Pancreas (tissue), 10 donors: ENCODE measurements around the gene SAP25. TPM values are rescaled to one million over a fixed set of nuclear protein-coding genes. Genes with fewer than 3 reads are reported as not detected.

Experiments
- ATAC-seq, 4 donors: fragments of 200-7000 bp; cut with Tn5 transposase; one replicate each; pipeline versions ENCODE4 v1.8.0 to v1.9.1; 2020; ENCODE audit warnings: mild to moderate bottlenecking in 4 of 4, moderate library complexity in 4 of 4
- DNase-seq, 6 donors: peaks; one replicate each; pipeline ENCODE4 v3.0.0-alpha.2; 2020
- FAIRE-seq: peaks from 2 replicates; lab custom pipeline; 2012; peaks lifted over from hg19 to GRCh38; lab: Jason Lieb, UNC
- H3K27ac ChIP-seq, 4 donors: fragments of 200-600 bp; sonication (generic); 1 replicate in 3 of 4; 2 replicates in 1 of 4; pipeline versions ENCODE4 v1.5.0 to v1.8.0; 2020
- H3K27me3 ChIP-seq, 4 donors: fragments of 200-600 bp; one replicate each; pipeline ENCODE4 v1.8.0; 2021
- H3K36me3 ChIP-seq, 3 donors: fragments of 200-600 bp; sonication (generic) in 1 of 3; one replicate each; pipeline versions ENCODE4 v1.5.0 to v1.8.0; 2020 to 2021
- H3K4me1 ChIP-seq, 3 donors: fragments of 200-600 bp; one replicate each; pipeline ENCODE4 v1.8.0; 2021
- H3K4me3 ChIP-seq, 4 donors: fragments of 200-600 bp; sonication (generic) in 2 of 4; one replicate each; pipeline versions ENCODE4 v1.5.0 to v1.8.0; 2020 to 2021
- H3K9me3 ChIP-seq, 4 donors: fragments of 200-600 bp; one replicate each; pipeline ENCODE4 v1.8.0; 2021
- WGBS, 2 donors: extraction: QIAGEN DNeasy Blood & Tissue Kit; methylation state at CpG; one replicate each; pipeline ENCODE4 v1.1.7; 2013; 5-methylcytosine and 5-hydroxymethylcytosine counted together
- intact Hi-C, 3 donors: fragments of 100-400 bp; cut with DNase I; formaldehyde crosslinking; loops; one replicate each; pipeline versions ENCODE4 v1.11.1 to v1.14.2; 2022
- polyA plus RNA-seq, 2 donors: library from polyadenylated mRNA; stranded (reverse); fragments of 200-250 nt; gene quantifications; one replicate each; pipeline ENCODE4 v1.2.3, GENCODE V29; 2013
- total RNA-seq, 6 donors: library from RNA; stranded (reverse); fragmentation: NEBNext Ultra II Directional in 4 of 6; extraction: Animal tissue kit (Norgen Biotek cat#: 25700) in 4 of 6; gene quantifications; one replicate each; pipeline versions ENCODE4 v1.2.1 to v1.2.4, GENCODE V29; 2021 to 2023
- TF ChIP-seq, protein P1 (sequence below), 4 donors: fragments of 200-600 bp; sonication (generic) in 3 of 4; IDR thresholded peaks; one replicate each; pipeline versions ENCODE4 v1.5.0 to v1.8.0; 2021; ENCODE audit warnings: antibody characterized with exemption in 4 of 4
- donor health status: healthy with polysubstance abuse.
- donor health status: DM: no; HTN: no; CAD: no; lungs with moderate emphysema.
- donor health status: DM: no; HTN: no; CAD: no.
- donor health status: control.
- donor health status: control.
- donor health status: Bipolar disorder and iron deficiency.
- donor health status: DM: yes; HTN: yes; CAD: no.
- donor health status: DM: no; HTN: no; CAD: no.
- donor health status: DM: no; HTN: no; CAD: no.
- donor health status: DM: yes; HTN: yes; CAD: no.

The SAP25 gene
- total and polyA plus RNA-seq, 8 donors = 0.39 to 17.8 (median 2.6) TPM

- Histone ChIP-seq H3K9me3 (no peaks in the 10 kb centered on the region), H3K36me3 (peaks cover 3 to 48% (median 23%) of the 10 kb centered on the region in 3 donors), H3K27me3 (no peaks in the 10 kb centered on the region), H3K27ac (no peak overlapping the region), H3K4me1 (peaks cover 7 to 8% (median 7%) of the 10 kb centered on the region in 3 donors), H3K4me3 (no peak overlapping the region)
- FAIRE-seq (no peak), ATAC-seq (no peak), DNase-seq (peak in 3 of 6 donors; percentile 15 to 69 (median 22))
- intact Hi-C loops = no loop called here
- 93 to 94% methylated on average over 36 to 44 of the region's 44 CpGs for WGBS, 2 donors
- TF ChIP-seq, protein P1, sequence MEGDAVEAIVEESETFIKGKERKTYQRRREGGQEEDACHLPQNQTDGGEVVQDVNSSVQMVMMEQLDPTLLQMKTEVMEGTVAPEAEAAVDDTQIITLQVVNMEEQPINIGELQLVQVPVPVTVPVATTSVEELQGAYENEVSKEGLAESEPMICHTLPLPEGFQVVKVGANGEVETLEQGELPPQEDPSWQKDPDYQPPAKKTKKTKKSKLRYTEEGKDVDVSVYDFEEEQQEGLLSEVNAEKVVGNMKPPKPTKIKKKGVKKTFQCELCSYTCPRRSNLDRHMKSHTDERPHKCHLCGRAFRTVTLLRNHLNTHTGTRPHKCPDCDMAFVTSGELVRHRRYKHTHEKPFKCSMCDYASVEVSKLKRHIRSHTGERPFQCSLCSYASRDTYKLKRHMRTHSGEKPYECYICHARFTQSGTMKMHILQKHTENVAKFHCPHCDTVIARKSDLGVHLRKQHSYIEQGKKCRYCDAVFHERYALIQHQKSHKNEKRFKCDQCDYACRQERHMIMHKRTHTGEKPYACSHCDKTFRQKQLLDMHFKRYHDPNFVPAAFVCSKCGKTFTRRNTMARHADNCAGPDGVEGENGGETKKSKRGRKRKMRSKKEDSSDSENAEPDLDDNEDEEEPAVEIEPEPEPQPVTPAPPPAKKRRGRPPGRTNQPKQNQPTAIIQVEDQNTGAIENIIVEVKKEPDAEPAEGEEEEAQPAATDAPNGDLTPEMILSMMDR (IDR thresholded peaks at IDR 0.05) = no peak
These were observed 884 bp upstream of the SAP25 start for GRCh38 chr7:100574362-100575205.

- peaks cover 9 to 15% (median 15%) of the 10 kb centered on the region in 3 donors for H3K4me1 ChIP-seq
- ATAC-seq (no peak), FAIRE-seq (no peak), DNase-seq (peak in 2 of 6 donors; percentile 20 to 80)
- intact Hi-C loops = no loop called here
- no peak overlapping the region for H3K4me3 ChIP-seq
- TF ChIP-seq, protein P1 (IDR thresholded peaks at IDR 0.05) = no peak
- H3K27ac ChIP-seq = no peak overlapping the region
- peaks cover 3 to 38% (median 16%) of the 10 kb centered on the region in 3 donors for H3K36me3 ChIP-seq
- no peaks in the 10 kb centered on the region for H3K9me3 ChIP-seq
- H3K27me3 ChIP-seq = no peaks in the 10 kb centered on the region
- WGBS, 2 donors = 90 to 94% methylated on average over 29 to 30 of the region's 30 CpGs
These were observed 588 bp downstream of the SAP25 start for GRCh38 chr7:100572949-100573675.

DNA sequence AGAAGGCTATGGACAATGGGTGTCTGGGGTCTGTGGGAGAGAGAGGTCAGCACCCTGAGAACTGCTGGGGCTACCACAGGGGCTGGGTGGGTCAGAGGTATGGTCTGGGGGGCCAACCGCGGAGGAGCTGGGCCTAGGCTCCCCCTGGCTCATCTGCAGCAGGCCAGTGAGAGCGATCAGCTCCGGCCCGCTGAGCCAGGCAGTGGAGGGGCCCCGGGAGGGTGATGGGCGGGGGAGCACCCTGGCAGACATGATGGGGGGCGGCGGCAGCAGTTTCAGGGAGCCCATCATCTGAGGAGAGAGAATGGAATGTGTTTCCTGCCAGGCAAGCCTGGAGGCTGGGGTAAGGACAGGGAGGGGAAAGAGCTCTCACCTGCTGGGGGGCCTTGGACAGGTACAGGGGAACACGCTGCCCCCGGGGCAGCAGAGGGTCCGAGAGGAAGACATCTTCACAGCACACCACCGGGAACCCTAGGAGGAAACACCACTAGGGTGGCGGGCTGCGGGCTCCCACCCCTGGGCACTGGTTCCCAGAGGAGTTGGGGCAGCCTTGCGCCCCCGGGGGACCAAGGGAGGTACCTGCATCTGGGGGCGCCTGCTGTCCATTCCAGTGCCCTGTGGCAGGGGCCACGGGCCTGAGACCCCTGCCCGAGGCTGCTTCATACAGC is 1.3 kb downstream of the SAP25 start:
- ATAC-seq (no peak), FAIRE-seq (no peak), DNase-seq (peak in 2 of 6 donors; percentile 15 to 77)
- H3K9me3 ChIP-seq = no peaks in the 10 kb centered on the region
- H3K4me3 ChIP-seq = no peak overlapping the region
- H3K4me1 ChIP-seq = peaks cover 16 to 22% (median 20%) of the 10 kb centered on the region in 3 donors
- no peaks in the 10 kb centered on the region for H3K27me3 ChIP-seq
- TF ChIP-seq, protein P1 (IDR thresholded peaks at IDR 0.05) = no peak
- intact Hi-C loops = no loop called here
- 79 to 84% methylated on average over 20 of the region's 20 CpGs for WGBS, 2 donors
- H3K36me3 ChIP-seq = peaks cover 0 to 31% (median 10%) of the 10 kb centered on the region in 3 donors
- no peak overlapping the region for H3K27ac ChIP-seq

DNA sequence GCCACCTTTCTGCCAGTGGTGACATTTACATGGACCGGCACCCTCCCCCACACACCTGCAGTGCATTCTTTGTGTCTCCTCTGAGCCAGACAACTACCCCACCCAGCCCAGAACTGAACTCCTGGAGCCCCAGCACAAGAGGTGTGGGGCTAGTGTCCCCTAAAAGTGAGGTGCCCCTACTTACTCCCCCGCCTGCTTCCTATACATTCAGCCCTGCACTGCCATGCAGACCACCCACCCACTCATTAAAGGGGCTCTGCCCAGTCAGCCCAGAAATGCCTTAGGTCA is 1.9 kb downstream of the SAP25 start:
- ATAC-seq = no peak
- no peaks in the 10 kb centered on the region for H3K27me3 ChIP-seq
- no peaks in the 10 kb centered on the region for H3K9me3 ChIP-seq
- FAIRE-seq = no peak
- H3K4me1 ChIP-seq = peaks cover 22 to 27% (median 22%) of the 10 kb centered on the region in 3 donors
- peaks cover 0 to 25% (median 10%) of the 10 kb centered on the region in 3 donors for H3K36me3 ChIP-seq
- H3K27ac ChIP-seq = no peak overlapping the region
- H3K4me3 ChIP-seq = no peak overlapping the region
- WGBS, 2 donors = 82 to 89% methylated on average over 2 of the region's 2 CpGs
- intact Hi-C loops = no loop called here
- TF ChIP-seq, protein P1 (IDR thresholded peaks at IDR 0.05) = no peak
- DNase-seq = peak in 1 of 6 donors; percentile 15
